ENCODE measurements around the gene NPR1. TPM values are rescaled to one million over a fixed set of nuclear protein-coding genes. Genes with fewer than 3 reads are reported as not detected.
"Not testable (repeated sequence)": the region's sequence is repeated elsewhere in the genome, so short reads cannot be mapped to it uniquely, and the experiment has no call there.

NPR1 gene
- total RNA-seq, 1 donor from 2014 or later = 17.3 TPM

- no peak for DNase-seq (ENCODE audit: low read depth in 2 of 2)
Observed at GRCh38 chr1:153649137-153649862, 29.2 kb upstream of the NPR1 start.

DNA sequence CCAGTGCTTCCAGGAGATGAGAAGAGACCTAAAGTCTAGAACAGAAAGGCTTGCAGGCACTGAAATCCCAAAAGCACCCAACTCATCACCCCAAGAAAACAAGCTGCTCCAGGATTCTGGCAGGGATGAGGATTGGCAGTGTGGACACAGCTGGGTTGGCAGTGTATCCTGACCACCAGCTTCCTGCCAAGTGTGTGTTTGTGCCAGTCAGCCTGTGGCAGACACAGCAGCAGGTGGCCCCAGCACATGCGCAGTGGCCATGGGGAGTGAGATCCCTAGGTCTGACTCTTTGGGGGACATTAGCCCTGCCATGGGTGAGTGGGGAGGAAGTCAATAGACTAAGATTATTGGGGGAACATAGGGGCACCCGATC lies 28.6 kb upstream of the NPR1 start:
- no peak for DNase-seq (ENCODE audit: low read depth in 2 of 2)

GRCh38 chr1:153651771-153652170 lies 26.7 kb upstream of the NPR1 start:
- DNase-seq (ENCODE audit: low read depth in 2 of 2) = no peak

DNA sequence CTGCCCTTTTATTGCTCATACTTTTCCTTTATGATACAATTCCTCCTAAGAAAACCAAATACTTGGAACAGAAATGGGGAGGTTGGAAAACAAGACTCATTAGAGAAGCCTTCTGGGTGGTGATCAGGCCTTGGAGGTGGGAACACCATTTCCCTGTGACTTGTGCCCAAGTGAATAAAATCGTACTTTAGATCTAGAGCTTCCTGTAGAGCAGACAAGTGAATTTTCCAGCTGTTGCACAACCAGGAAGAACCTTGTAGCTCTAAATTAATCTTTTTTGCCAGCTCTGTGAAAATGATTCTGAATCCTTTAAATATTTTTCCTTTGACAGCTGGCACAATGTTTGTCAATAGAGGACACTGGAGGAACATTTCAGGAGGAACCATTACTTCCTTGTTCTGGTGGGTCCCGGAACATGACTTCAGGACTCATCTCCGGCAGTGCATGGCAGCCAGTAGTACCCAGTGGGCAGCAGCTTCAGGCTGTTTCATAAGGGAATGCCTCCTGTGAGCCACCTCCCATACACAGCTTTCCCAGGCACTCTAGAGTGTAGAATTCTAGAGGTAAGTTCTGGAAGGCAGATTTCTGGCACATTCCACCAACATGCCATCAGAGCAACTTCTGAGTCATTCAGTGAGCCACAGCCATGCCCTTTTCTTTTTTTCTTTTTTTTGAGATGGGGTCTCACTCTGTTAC lies 25.5 kb upstream of the NPR1 start:
- peak; percentile 24 to 50 for DNase-seq (ENCODE audit: low read depth in 2 of 2)

DNA sequence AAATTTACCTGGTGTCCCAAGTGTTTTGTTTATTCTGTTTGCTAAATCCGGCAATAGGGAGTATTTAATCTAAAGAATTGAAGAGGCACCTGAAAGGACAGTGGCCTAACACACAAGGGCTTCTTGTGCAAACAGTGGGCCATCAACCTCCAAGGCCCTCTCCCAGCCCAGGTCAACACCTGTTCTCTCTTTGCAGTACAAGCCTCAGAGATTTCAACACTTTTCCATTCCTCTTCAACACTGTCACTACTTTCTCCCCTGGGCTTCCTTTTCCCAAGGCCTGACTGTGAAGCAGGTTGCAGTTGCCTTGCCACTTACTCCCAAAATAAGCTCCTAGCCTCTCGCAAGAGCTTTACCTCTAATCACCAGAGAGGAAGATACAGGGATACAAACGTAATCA lies 23.2 kb upstream of the NPR1 start:
- DNase-seq (ENCODE audit: low read depth in 2 of 2) = no peak

DNA sequence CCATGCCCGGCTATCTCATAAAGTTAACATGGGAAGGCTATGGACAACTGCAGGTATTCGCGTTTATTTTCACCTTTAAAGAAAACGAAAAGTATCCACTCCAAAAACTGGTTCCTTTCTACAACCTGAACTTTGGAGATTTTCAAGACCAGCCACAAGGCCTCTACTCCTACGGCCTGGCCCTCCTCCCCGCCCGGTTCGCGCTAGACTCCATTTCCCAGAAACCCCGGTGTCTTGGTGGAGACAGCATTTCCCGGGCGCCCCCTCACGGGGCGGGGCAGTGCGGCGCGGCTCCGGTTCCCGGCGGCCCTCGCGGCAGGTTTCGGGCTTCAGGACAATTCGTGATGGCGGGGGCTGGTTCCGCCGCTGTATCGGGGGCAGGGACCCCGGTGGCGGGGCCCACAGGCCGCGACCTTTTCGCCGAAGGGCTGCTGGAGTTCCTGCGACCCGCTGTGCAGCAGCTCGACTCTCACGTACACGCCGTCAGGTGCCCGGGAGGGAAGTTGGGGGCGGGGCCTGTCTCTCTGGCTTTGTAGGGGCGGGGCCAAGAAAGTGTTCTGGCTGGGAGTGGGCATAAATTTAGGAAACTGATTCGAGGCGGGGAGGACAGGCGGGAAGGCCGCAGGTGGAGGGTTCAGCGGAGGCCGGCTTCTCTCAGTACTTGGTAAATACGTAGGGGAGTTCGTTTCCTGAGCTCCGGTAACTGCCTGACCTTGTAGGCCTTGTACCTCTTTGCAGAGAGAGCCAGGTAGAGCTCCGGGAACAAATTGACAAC lies 19.9 kb upstream of the NPR1 start, which contains the start of gene SNAPIN:
TSS of gene SNAPIN (plus strand) at position 304 of the 775 bp plus-strand sequence. CDS start at position 345, 41 bp downstream.
- DNase-seq (ENCODE audit: low read depth in 2 of 2) = peak; percentile 61 to 73

GRCh38 chr1:153659175-153659534 lies 19.3 kb upstream of the NPR1 start:
- DNase-seq (ENCODE audit: low read depth in 2 of 2) = no peak

- no peak for DNase-seq (ENCODE audit: low read depth in 2 of 2)
Observed at GRCh38 chr1:153659656-153660055, 18.8 kb upstream of the NPR1 start.

DNA sequence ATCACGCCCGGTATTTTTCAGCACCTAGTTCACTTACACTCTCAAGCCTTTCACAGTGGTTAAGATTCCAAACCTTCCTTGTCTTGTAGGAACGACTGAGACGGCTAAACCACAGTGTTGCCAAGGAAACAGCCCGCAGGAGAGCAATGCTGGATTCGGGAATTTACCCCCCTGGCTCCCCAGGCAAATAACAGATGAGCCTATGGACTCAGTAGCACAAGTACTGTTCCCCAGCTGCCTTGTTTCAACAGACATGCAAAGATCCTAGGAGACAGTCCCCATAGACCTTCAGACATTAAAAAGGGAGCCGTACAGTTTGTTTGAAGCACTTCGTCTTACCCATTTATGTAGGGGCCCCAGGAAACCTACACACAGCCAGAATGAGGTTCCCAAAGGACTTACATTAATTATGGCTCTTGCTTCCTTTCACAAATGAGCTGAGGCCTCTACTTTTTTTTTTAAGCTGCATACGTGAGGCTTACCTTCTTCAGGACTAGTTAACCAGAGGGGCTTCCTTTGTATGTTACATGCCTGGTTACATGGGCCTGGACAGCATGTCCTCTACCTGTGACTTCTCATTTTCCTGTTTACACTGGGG lies 17.3 kb upstream of the NPR1 start:
- DNase-seq (ENCODE audit: low read depth in 2 of 2) = no peak

DNA sequence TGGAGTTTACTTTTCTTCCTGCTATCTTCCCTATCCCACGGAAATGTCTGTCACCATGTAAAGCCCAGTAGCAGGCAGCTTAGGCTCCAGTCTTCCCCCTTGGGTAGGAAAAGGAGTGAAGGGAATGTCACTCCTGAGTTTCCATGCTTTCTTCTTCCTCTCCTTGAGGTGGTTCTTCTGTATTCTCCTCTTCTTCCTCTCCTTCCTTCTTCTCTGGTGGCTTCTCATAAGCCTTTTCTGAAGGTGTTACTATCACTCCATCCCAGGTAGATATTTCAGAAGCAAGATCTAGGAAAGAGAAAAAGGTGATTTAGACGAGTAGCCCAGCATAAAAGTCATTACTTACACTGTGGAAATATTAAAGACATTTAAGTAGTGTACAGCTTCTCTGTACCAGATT lies 16.2 kb upstream of the NPR1 start:
- DNase-seq (ENCODE audit: low read depth in 2 of 2) = no peak

DNA sequence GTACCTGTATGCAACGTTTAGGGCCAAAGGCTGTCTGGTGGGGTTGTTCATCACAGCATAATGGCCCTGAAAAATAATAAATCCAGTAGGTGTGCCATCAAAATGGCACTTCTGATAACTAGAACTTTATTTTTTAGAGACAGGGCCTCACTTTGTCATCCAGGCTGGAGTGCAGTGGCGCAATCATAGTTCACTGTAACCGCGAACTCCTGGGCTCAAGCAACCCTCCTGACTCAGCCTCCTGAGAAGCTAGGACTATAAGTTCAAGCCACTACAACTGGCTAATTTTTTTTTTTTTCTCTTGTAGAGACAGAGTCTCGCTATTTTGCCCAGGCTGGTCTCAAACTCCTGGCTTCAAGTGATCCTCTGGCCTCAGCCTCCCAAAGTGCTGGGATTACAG lies 15.3 kb upstream of the NPR1 start:
- no peak for DNase-seq (ENCODE audit: low read depth in 2 of 2)

GRCh38 chr1:153667439-153667838 lies 11.0 kb upstream of the NPR1 start:
- no peak for DNase-seq (ENCODE audit: low read depth in 2 of 2)

- DNase-seq (ENCODE audit: low read depth in 2 of 2) = not testable (repeated sequence)
Observed at GRCh38 chr1:153668672-153669071, 9.8 kb upstream of the NPR1 start.

DNA sequence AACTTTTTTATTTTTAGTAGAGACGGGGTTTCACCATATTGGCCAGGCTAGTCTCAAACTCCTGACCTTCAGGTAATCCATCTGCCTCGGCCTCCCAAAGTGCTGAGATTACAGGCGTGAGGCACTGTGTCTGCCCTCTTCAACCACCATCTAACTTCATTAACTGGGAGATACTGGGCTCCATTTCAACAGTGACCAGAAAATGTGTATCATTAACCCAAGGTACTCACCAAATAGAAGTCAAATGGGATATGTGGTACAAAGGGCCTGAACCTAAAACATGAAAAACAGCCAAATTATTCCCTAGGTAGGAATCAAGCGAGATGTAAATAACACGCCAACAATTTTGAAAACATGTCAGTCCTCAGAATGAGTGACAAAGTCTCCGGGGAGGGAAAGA lies 8.9 kb upstream of the NPR1 start:
- DNase-seq (ENCODE audit: low read depth in 2 of 2) = no peak

GRCh38 chr1:153670257-153670858 lies 8.1 kb upstream of the NPR1 start:
- peak in 1 of 2 donors; percentile 12 for DNase-seq (ENCODE audit: low read depth in 2 of 2)

DNA sequence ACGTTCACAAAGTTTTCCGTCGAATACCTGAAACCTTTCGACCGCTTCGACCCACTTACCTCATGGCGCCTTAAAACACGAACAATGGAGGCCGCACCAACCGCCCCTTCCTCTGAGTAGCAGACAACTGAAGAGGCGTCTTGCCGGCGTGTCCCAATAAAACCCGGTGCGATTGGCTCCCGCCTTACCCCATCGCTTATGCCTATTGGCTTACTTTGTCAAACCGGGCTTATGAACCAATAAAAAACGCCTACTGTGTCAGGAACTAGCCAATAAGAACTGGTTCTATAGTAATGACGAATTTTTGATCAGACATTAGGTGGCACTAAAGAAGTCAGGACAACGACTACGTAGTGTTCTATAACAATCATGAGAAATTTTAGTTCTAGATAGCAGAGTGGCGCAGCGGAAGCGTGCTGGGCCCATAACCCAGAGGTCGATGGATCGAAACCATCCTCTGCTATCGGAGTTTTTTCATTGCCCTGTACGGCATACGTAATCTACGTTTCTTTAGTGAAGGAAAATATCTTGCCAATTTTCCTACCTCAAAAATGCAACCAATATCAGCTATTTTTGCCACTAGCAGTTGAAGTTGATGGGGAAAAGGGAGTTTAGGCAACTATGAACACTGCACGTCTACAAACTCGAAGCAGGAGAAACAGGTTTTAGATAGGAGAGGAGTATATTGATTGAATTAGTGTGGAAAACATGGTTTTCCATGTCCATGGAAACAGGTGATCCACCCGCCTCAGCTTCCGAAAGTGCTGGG lies 7.4 kb upstream of the NPR1 start, which contains the start of gene ILF2:
TSS of gene ILF2 (minus strand) at position 135 of the 769 bp plus-strand sequence. CDS start at position 64, 71 bp downstream.
- DNase-seq (ENCODE audit: low read depth in 2 of 2) = peak; percentile 100

- not testable (repeated sequence) for DNase-seq (ENCODE audit: low read depth in 2 of 2)
Observed at GRCh38 chr1:153671628-153672353, 6.7 kb upstream of the NPR1 start.

GRCh38 chr1:153673511-153673910 lies 5.0 kb upstream of the NPR1 start:
- no peak for DNase-seq (ENCODE audit: low read depth in 2 of 2)

DNA sequence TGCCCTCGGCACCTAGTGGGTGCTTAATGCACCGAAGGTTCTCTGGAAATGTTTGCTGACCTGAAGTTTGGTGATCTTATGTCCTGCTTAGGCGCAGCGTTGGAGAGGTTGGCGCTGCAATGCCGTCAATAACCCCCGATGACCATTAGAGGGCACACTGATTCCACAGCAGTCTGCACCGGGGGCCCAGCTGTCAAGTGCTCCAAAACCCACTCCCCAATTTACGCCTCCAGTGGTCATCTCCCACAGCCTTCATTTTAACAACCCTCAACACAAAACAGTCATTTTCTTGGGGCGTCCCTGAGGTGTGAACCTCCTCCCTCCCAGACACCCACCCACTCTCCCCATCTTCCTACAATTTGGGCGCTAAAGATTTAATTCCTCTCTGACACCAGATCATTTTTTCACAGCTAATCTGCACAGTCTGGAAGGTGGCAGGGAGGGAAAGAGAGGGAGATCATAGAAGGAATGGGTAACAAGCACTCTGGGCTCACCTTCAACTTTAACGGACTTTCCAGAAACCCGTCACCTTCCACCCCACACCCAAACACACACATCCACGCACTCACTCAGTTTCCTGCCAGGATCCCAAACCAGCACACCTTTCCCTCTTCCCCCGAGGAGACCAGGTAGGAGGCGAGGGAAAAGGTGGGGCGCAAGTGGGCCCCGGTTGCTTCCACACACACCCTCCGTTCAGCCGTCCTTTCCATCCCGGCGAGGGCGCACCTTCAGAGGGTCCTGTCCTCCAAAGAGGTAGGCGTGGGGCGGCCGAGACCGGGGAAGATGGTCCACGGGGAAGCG lies 570 bp upstream of the NPR1 start:
- peak; percentile 62 to 76 for DNase-seq (ENCODE audit: low read depth in 2 of 2)

Measured in lung microvascular endothelial cell (primary cell).